Common myeloid progenitor, CD34-positive (primary cell): ENCODE measurements around the gene CLMN.
A peak's percentile ranks its signal among the peaks of the same experiment; 100 is the strongest.
"Not testable (repeated sequence)": the region's sequence is repeated elsewhere in the genome, so short reads cannot be mapped to it uniquely, and the experiment has no call there.

Source experiments
- CTCF ChIA-PET: fragments of 350-600 bp; sonication (Branson Sonifier 250); formaldehyde crosslinking; loops from one replicate; lab custom pipeline; 2021; ENCODE audit warnings: antibody characterized with exemption; lab: Charles Lee
- POLR2A ChIA-PET: fragments of 350-600 bp; sonication (Branson Sonifier 250); formaldehyde crosslinking; loops from one replicate; lab custom pipeline; 2021; ENCODE audit warnings: antibody characterized with exemption; lab: Charles Lee
- DNase-seq, 3 donors: peaks; one replicate each; pipeline versions ENCODE4 v3.0.0 to v3.0.0-alpha.2; 2013
- H3K27ac ChIP-seq, 2 experiments: 1 replicate in 1 of 2; 2 replicates in 1 of 2; pipeline ENCODE4 v1.7.0; 2013; ENCODE audit warnings: inconsistent platforms in 2 of 2, low read length in 2 of 2, mild to moderate bottlenecking in 2 of 2, low read depth in 1 of 2, moderate library complexity in 1 of 2; ENCODE audit not compliant: severe bottlenecking in 2 of 2, insufficient read depth in 1 of 2, poor library complexity in 1 of 2
- H3K27me3 ChIP-seq, 5 experiments: replicated peaks in 2 of 5; 1 replicate in 3 of 5; 2 replicates in 2 of 5; pipeline versions ENCODE4 v1.6.1 to v1.7.0; 2013; ENCODE audit warnings: low read length in 4 of 5, mild to moderate bottlenecking in 2 of 5, moderate library complexity in 2 of 5, inconsistent platforms in 1 of 5; ENCODE audit not compliant: insufficient read depth in 5 of 5, control insufficient read depth in 4 of 5
- H3K36me3 ChIP-seq, 4 experiments: 1 replicate in 2 of 4; 2 replicates in 2 of 4; pipeline versions ENCODE4 v1.6.1 to v1.7.0; 2013; ENCODE audit warnings: low read length in 3 of 4, control low read depth in 1 of 4, mild to moderate bottlenecking in 1 of 4; ENCODE audit not compliant: control insufficient read depth in 4 of 4, insufficient read depth in 4 of 4
- H3K4me1 ChIP-seq, 4 experiments: 1 replicate in 3 of 4; 2 replicates in 1 of 4; pipeline versions ENCODE4 v1.6.1 to v1.7.1; 2013; ENCODE audit warnings: low read length in 3 of 4, mild to moderate bottlenecking in 3 of 4, control low read depth in 1 of 4, inconsistent platforms in 1 of 4, moderate library complexity in 1 of 4; ENCODE audit not compliant: control insufficient read depth in 4 of 4, insufficient read depth in 4 of 4; ENCODE audit errors: control extremely low read depth in 1 of 4
- H3K4me3 ChIP-seq, 7 experiments: 1 replicate in 4 of 7; 2 replicates in 3 of 7; pipeline versions ENCODE4 v1.5.1 to v1.7.0; 2013; ENCODE audit warnings: mild to moderate bottlenecking in 7 of 7, low read length in 6 of 7, moderate library complexity in 6 of 7, inconsistent platforms in 2 of 7, low read depth in 2 of 7, control low read depth in 1 of 7; ENCODE audit not compliant: insufficient read depth in 4 of 7, control insufficient read depth in 1 of 7; ENCODE audit errors: extremely low read depth in 1 of 7
- H3K9me3 ChIP-seq, 5 experiments: 1 replicate in 4 of 5; 2 replicates in 1 of 5; pipeline versions ENCODE4 v1.6.1 to v1.7.1; 2013; ENCODE audit warnings: low read length in 4 of 5, mild to moderate bottlenecking in 2 of 5, inconsistent platforms in 1 of 5, low read depth in 1 of 5, moderate library complexity in 1 of 5; ENCODE audit not compliant: control insufficient read depth in 4 of 5, insufficient read depth in 2 of 5; ENCODE audit errors: control extremely low read depth in 1 of 5
- WGBS: methylation state at CpG from one replicate; pipeline ENCODE4 v1.1.5; 2013; ENCODE audit not compliant: insufficient coverage; 5-methylcytosine and 5-hydroxymethylcytosine counted together

The CLMN gene

GRCh38 chr14:95142208-95142607 lies 177.5 kb downstream of the CLMN start:
- POLR2A ChIA-PET = no interaction called here
- CTCF ChIA-PET = interaction anchor here (0.6 kb wide), 1 partner anchor 8 kb away, joined by 3 read pairs; no protein-coding TSS in a partner anchor
- Histone ChIP-seq H3K4me3 (no peak overlapping the region), H3K36me3 (peaks cover 0 to 19% (median 4%) of the 10 kb centered on the region in 4 experiments), H3K27me3 (no peaks in the 10 kb centered on the region), H3K4me1 (peaks cover 4 to 25% (median 12%) of the 10 kb centered on the region in 4 experiments), H3K9me3 (peaks cover 2 to 14% (median 2%) of the 10 kb centered on the region in 5 experiments), H3K27ac (no peak overlapping the region)
- DNase-seq = no peak
- 100% methylated on average over 2 of the region's 2 CpGs for WGBS

- H3K9me3 ChIP-seq = peaks cover 2 to 14% (median 2%) of the 10 kb centered on the region in 5 experiments
- CTCF ChIA-PET = interaction anchor here (0.6 kb wide), 1 partner anchor 8 kb away, joined by 3 read pairs; no protein-coding TSS in a partner anchor
- no peaks in the 10 kb centered on the region for H3K27me3 ChIP-seq
- no CpG with 5 or more reads among the region's 1 CpG for WGBS
- no peak overlapping the region for H3K4me3 ChIP-seq
- peaks cover 0 to 17% (median 4%) of the 10 kb centered on the region in 4 experiments for H3K36me3 ChIP-seq
- no peak for DNase-seq
- peaks cover 4 to 25% (median 12%) of the 10 kb centered on the region in 4 experiments for H3K4me1 ChIP-seq
- H3K27ac ChIP-seq = no peak overlapping the region
- POLR2A ChIA-PET = no interaction called here
These were observed 178.0 kb downstream of the CLMN start for GRCh38 chr14:95141684-95142083.

- Histone ChIP-seq H3K4me1 (peaks cover 4 to 25% (median 10%) of the 10 kb centered on the region in 4 experiments), H3K27ac (no peak overlapping the region), H3K36me3 (peaks cover 0 to 12% (median 2%) of the 10 kb centered on the region in 4 experiments), H3K4me3 (no peak overlapping the region), H3K9me3 (peaks cover 0 to 7% (median 2%) of the 10 kb centered on the region in 5 experiments), H3K27me3 (no peaks in the 10 kb centered on the region)
- WGBS = no CpG with 5 or more reads among the region's 5 CpGs
- ChIA-PET POLR2A (no interaction called here), CTCF (interaction anchor here (0.9 kb wide), 1 partner anchor 18 kb away, joined by 4 read pairs; the partner anchor contains the start of gene DICER1)
- DNase-seq = peak in 2 of 3 donors; percentile 36 to 54
These were observed 179.4 kb downstream of the CLMN start for GRCh38 chr14:95140060-95140858.

GRCh38 chr14:95138876-95139275 lies 180.8 kb downstream of the CLMN start:
- no CpG with 5 or more reads among the region's 1 CpG for WGBS
- no peak for DNase-seq
- Histone ChIP-seq H3K4me1 (peaks cover 4 to 22% (median 8%) of the 10 kb centered on the region in 4 experiments), H3K9me3 (no peaks in the 10 kb centered on the region), H3K27ac (no peak overlapping the region), H3K36me3 (peaks cover 0 to 14% (median 3%) of the 10 kb centered on the region in 4 experiments), H3K4me3 (no peak overlapping the region), H3K27me3 (no peaks in the 10 kb centered on the region)
- ChIA-PET CTCF (interaction anchor here (0.6 to 1.4 kb wide), 3 partner anchors 21 to 57 kb away, joined by 3 to 4 read pairs (median 3); no protein-coding TSS in a partner anchor), POLR2A (no interaction called here)

GRCh38 chr14:95138455-95138854 lies 181.3 kb downstream of the CLMN start:
- H3K4me3 ChIP-seq, DNase-seq, H3K27me3 ChIP-seq, H3K9me3 ChIP-seq, POLR2A ChIA-PET, H3K27ac ChIP-seq: not testable (repeated sequence)
- CTCF ChIA-PET = interaction anchor here (1.2 to 1.4 kb wide), 2 partner anchors 22 to 57 kb away, joined by 3 to 4 read pairs; no protein-coding TSS in a partner anchor
- no CpG with 5 or more reads among the region's 5 CpGs for WGBS
- Histone ChIP-seq H3K36me3 (peaks cover 0 to 14% (median 3%) of the 10 kb centered on the region in 4 experiments), H3K4me1 (peaks cover 4 to 19% (median 6%) of the 10 kb centered on the region in 4 experiments)

GRCh38 chr14:95137804-95138167 lies 181.9 kb downstream of the CLMN start:
- no peak for DNase-seq
- peaks cover 0 to 20% (median 6%) of the 10 kb centered on the region in 4 experiments for H3K36me3 ChIP-seq
- no peaks in the 10 kb centered on the region for H3K9me3 ChIP-seq
- ChIA-PET POLR2A (no interaction called here), CTCF (interaction anchor here (1.4 kb wide), 1 partner anchor 58 kb away, joined by 4 read pairs; no protein-coding TSS in a partner anchor)
- no peak overlapping the region for H3K27ac ChIP-seq
- no peak overlapping the region for H3K4me3 ChIP-seq
- 91% methylated on average over 5 of the region's 5 CpGs for WGBS
- H3K27me3 ChIP-seq = no peaks in the 10 kb centered on the region
- peaks cover 0 to 12% (median 3%) of the 10 kb centered on the region in 4 experiments for H3K4me1 ChIP-seq
